GM12865 (cell line): ENCODE results near the gene MIAT.

Experiments used
- DNase-seq: peaks from one replicate; pipeline ENCODE4 v3.0.0; 2010; ENCODE audit warnings: low read depth
- H3K4me3 ChIP-seq: 2 replicates; pipeline ENCODE4 v1.5.1; 2011; ENCODE audit warnings: mild to moderate bottlenecking, low read depth, low read length, control low read depth
- CTCF ChIP-seq: IDR thresholded peaks from 2 replicates; pipeline ENCODE4 v1.5.1; 2011; ENCODE audit warnings: low read length, control low read depth, low read depth, inconsistent platforms; ENCODE audit not compliant: insufficient read depth; ENCODE audit errors: missing control alignments

The MIAT gene

GRCh38 chr22:26684168-26684567 lies 26.8 kb downstream of the MIAT start:
- H3K4me3 ChIP-seq: no peak overlapping the region
- DNase-seq: no peak
- no peak for TF ChIP-seq CTCF

- DNase-seq: no peak
- TF ChIP-seq CTCF: no peak
- no peak overlapping the region for H3K4me3 ChIP-seq
These were observed 28.2 kb downstream of the MIAT start for GRCh38 chr22:26685601-26686000.

- TF ChIP-seq CTCF: no peak
- DNase-seq: no peak
- no peak overlapping the region for H3K4me3 ChIP-seq
These were observed 30.1 kb downstream of the MIAT start for GRCh38 chr22:26687439-26687838.

GRCh38 chr22:26689513-26690301 lies 32.3 kb downstream of the MIAT start:
- TF ChIP-seq CTCF: no peak
- no peak for DNase-seq
- no peak overlapping the region for H3K4me3 ChIP-seq

- no peak for TF ChIP-seq CTCF
- no peak for DNase-seq
- no peak overlapping the region for H3K4me3 ChIP-seq
These were observed 33.4 kb downstream of the MIAT start for GRCh38 chr22:26690654-26691376.

- no peak overlapping the region for H3K4me3 ChIP-seq
- no peak for TF ChIP-seq CTCF
These were observed 34.0 kb downstream of the MIAT start for GRCh38 chr22:26691377-26691716.

More at GRCh38 chr22:26691377-26691716, 34.0 kb downstream of the MIAT start:
- no peak for DNase-seq
